ENCODE measurements around the gene HECW1.
"Not testable (repeated sequence)": the region's sequence is repeated elsewhere in the genome, so short reads cannot be mapped to it uniquely, and the experiment has no call there.

Gene HECW1

DNA sequence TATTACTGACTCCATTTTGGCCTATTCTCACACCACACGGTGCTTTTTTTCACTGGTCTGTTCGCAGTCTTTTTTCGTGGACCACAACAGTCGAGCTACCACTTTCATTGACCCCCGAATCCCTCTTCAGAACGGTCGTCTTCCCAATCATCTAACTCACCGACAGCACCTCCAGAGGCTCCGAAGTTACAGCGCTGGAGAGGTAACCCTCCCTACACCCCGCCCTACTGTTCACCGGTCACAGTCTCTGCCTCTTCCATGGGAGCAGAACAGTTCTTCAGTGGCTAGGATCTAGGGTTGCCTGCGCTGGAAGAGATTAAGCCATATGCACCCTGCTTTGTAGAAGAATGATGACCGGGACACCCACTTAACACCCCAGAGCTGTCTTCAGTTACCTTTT lies 367.1 kb downstream of the HECW1 start:
- DNase-seq: no peak

DNA sequence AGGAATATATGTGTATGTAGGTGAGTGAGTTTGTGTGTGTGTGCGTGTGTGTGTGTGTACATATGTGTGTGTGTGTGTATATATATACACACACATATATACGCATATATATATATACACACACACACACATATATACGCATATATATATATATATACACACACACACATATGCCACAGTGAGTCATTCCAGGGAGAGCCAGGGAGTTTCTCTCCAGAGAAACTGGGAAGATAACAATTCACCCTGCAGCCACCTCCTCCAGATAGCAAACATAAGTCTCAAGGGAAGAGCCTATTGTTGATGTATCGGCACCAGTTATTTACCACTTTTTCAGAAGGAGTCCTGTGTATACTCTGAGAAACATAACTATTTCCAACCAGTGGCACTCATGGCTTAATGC lies 368.1 kb downstream of the HECW1 start:
- DNase-seq: no peak

DNA sequence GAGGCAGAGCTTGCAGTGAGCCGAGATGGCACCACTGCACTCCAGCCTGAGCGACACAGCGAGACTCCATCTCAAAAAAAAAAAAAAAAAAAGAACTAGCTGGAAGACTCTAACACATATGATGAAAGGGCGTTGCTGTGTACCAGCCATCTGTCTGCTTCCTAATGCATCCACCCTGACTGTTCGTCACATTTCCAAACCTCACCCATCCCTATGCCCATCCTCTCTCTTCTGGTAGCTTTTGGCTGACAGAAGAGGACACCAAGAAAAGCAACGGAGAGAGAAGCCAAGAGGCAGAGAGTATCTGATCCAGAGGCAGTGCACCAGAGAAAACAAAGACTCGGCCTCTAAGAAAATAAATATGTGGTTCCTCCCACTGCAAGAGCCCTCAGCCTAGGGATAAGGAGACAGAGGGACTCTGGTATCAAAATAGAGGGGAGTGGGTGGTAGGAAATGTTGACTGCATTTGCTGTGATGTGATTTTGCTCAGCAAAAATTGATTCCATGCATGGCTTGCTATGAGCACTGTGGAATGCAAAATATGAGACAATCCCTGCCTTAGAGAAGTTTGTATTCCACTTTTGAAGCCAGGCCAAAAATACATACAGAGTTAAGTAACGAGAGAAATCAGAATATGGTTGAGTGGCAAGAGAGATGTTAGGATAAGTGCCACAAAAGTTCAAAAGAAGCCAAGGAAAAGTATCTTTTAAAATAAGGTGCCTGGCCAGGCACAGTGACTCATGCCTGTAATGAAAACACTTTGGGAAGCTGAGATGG lies 369.6 kb downstream of the HECW1 start:
- DNase-seq: no peak

DNA sequence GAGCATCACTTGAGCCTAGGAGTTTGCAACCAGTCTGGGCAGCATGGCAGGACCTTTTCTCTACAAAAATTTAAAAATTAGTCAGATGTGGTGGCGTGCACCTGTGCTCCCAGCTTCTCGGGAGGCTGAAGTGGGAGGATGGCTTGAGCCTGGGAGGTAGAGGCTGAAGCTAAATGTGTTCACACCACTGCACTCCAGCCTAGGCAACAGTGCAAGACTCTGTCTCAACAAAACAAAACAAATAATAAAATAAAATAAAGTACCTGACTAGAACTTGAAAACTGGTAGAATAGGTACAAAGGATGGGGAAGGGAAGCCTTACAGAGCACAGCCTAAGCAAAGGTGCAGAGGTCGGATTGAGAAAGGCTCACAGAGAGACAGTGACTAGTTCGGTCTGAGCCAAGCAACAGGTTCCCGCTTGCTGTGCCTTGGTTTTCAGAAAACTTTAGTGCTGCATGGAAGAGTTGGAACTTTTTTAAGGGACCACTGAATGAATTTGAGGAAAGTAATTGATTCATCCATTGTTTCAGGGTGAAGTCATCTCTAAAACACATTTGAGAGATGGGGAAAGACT lies 370.3 kb downstream of the HECW1 start:
- DNase-seq: no peak

DNA sequence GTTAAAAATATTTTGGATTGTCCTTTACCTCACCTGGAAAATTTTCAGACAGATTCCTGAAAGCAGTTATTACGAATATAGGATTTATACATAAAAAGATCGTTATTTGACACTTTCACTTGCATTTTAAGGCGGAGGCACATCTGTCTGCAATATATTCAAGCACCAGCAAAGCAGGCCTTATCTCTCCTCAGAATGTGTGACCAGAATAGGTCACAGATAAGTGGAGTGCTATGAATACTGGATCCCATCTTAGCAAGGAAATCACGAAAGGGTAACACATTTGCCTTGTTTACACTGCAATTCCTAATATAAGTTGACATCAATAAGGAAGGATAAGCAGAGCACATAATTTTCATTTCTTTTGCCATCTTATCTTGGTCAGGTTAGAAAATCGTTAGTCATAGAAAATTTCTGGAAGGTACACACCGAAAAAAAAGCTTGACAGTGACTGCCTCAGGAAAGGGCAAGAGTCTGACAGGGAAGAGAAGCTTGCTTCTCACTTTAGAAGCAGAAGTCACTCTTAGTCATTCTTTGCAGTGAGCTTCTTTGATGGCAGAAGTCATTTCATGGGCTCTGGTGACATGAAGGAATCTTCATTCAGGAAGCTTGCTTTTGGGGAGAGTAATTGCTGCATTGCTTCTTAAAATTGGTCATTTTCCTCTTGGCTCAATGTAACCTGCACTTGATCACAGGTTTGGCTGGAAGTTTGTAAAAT lies 372.4 kb downstream of the HECW1 start:
- no peak for DNase-seq

DNA sequence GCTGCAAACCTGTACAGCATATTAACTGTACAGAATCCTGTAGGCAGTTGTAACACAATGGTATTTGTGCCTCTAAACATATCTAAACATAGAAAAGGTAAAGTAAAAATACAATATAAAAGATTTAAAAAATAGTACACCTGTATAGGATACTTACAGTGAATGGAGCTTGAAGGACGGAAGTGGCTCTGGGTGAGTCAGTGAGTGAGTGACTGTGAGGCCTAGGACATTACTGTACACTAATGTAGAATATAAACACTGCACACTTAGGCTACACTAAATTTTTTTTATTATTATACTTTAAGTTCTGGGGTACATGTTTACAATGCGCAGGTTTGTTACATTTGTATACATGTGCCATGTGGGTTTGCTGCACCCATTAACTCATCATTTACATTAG lies 373.1 kb downstream of the HECW1 start:
- no peak for DNase-seq

DNA sequence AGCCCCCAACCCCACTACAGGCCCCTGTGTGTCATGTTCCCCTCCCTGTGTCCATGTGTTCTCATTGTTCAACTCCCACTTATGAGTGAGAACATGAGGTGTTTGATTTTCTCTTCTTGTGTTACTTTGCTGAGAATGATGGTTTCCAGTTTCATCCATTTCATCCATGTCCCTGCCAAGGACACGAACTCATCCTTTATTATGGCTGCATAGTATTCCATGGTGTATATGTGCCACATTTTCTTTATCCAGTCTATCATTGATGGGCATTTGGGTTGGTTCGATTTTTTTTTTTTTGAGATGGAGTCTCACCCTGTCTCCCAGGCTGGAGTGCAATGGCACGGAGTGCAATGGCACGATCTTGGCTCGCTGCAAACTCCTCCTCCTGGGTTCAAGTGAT lies 373.6 kb downstream of the HECW1 start:
- DNase-seq: not testable (repeated sequence)

DNA sequence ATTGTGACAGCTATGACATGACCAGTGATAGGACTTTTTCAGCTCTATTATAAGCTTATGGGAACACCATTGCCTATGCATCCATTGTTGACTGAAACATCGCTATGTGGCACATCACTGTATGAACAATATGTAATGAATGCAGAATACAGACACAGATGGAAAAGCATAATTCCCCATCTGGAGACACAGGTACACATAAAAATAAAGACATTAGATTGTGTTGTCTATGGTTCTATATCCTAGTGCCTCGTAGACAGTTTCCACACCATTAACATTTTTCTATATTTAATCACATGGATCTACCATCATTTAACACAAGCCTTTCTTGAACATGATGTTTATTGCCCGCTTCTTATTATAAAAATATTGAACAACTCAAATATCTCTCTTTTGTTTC lies 374.2 kb downstream of the HECW1 start:
- DNase-seq: no peak

DNA sequence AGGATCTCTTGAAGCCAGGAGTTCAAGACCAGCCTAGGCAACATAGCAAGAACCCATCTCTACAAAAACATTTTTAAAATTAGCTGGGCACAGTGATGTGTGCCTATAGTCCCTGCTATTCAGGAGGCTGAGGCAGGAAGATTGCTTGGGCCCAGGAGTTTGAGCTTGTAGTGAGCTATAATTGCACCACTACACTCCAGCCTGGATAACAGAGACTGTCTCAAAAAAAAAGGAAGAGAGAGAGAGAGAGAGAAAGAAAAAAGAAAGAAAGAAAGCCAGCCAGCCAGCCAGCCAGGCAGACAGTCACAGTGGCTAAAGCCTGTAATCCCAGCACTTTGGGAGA lies 375.3 kb downstream of the HECW1 start:
- no peak for DNase-seq

DNA sequence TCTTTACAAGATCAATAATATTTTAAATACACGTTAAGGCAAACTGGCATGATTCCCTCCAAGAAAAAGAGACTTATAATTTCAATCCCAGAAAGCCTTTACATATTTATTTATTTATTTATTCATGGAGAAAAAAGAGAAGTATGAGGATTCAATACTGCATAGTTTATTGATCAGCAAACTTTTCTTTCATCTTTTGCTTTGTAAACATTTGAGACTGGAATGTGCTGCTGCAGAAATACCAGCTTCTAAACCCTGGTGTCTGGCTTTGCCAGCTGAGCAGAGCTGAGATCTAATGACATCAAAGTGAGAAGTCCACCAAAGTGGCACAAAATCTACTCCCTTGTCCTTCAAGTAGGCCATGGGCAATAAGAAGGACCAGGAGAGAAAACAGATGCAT lies 376.8 kb downstream of the HECW1 start:
- DNase-seq: no peak

DNA sequence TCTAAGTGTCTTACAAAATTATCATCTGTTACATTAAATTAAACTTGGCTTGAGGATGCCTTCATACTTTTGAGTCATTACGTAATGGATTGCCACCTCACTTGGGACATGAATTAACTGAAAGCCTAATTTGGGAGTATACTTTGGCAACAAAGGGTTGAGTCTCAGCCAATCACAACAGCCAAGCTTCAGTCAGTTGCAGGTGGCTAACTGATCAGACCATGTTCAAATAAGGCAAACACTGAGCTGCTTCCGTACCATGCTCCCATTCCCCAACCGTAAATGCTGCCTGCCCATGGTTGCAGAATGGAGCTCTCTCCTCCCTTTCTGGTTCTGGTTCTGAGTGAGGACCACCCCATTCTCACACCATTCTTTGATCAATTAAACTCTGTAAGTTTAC lies 377.6 kb downstream of the HECW1 start:
- no peak for DNase-seq

DNA sequence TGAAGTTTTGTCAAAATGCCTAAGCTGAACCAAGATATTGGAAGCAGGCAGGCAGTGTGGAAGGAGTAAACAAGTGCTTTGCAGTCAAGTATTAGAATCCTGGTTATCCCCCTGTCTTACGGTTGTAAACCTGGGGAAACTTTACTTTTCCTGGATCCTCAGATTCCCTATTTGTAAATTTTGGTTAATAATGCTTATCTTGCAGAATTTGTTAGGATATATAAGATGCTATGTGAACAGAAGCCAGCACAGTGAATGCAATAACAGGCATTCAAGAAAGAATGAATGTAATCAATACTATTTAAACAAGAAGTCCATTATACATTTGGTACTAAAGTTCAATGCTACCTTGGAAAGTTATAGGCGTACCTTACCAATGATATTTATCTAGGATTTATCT lies 378.7 kb downstream of the HECW1 start:
- no peak for DNase-seq

DNA sequence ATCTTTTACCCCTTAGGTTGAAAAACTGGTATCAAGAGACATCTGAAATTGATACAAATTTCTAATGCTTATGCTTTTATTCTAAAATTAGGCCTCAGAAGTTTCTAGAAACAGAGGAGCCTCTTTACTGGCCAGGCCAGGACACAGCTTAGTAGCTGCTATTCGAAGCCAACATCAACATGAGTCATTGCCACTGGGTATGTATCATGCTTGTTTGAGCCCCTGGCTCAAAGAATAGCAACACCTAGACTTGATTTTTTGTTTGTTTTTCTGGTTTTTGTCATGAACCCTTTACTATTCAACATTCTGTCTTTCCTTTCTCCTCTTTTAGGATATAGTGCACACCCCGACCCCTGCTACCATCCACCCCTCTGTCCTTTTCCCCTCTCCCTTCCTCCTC lies 379.5 kb downstream of the HECW1 start:
- DNase-seq: no peak

DNA sequence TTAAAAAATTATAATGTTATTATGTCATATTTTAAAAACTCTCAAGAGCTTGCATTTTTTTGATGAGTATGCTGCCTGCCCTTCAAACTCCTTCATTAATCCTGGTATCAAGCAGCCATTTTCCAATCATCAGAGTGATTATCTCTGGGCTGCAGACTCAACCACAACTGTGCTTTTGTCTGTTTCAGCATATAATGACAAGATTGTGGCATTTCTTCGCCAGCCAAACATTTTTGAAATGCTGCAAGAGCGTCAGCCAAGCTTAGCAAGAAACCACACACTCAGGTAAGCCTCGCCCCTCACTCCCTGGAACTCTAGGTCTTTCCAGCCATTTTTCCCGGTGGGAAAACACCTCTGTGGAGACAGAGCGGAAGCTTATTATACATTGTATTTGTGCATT lies 380.4 kb downstream of the HECW1 start:
- DNase-seq: no peak

DNA sequence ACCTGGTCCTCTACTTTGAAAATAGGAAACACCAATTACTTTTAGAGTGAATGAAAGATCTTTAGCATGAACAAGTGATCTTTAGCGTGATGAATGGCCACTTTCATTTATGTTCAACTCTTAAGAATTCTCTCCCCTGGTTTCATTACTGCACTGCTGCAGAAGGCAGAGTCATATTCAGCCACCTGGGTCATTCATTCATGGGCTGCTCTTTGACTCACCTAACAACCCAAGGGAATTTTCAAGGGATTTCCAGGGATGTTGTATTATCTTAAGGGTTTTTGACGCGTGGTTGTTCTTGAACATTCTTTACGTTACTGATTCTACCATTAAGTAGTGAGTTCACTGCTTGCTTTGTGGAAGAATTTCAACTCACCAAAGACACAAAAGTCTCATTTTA lies 383.1 kb downstream of the HECW1 start:
- DNase-seq: no peak

DNA sequence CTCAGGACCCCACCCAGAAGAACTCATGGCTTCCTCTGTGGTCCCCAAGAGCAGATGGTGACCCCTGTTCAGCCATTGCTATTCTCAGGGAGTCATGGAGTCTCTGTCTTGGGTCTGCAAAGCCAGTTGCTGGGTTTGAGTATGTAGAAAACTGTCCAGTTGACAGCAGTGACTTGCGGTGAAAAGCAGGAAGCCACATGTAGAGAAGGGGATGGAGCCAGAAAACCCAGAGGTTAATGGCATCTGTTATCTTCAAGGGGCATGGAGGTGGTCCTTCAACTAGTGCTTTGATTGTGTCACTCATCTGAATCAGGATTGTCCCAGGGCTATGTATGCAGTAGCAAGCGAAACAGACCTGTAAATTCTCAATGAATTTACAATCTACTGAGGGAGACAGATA lies 384.1 kb downstream of the HECW1 start:
- no peak for DNase-seq

DNA sequence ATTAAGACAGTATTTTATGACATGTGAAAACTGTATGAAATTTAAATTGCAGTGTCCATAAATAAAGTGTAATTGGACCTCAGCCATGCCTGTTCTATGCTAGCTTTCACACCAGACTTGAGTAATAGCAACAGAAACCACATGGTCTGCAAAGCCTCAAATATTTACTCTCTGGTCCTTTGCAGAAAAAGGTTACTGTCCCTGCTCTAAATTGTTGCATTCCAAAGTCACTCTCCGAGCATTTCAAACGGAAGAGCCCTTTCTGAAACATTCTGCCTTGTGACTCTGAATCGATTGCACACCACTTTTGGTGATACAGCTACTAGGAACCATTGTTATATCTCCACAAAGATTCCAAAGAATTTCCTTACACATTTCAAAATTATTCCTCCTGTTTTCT lies 389.4 kb downstream of the HECW1 start:
- no peak for DNase-seq

DNA sequence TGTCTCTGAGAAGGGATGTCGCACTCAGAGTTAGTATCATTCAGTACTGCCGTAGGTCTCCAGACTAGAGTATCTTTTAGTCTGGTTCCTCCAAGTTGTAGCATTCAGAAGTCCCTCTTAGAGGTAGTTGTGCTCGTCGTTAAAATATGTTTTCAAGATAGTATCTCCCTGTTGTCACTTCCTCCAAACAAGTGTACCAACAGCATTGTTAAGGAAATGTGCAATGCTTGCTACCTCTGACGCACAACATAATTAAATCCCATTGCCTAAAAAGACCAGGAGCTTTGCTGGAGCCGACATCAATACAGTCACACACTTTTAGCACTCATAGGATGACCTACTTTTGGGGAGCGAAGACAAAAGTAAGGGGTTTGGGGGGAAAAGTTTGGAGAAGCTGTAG lies 390.5 kb downstream of the HECW1 start:
- DNase-seq: no peak

DNA sequence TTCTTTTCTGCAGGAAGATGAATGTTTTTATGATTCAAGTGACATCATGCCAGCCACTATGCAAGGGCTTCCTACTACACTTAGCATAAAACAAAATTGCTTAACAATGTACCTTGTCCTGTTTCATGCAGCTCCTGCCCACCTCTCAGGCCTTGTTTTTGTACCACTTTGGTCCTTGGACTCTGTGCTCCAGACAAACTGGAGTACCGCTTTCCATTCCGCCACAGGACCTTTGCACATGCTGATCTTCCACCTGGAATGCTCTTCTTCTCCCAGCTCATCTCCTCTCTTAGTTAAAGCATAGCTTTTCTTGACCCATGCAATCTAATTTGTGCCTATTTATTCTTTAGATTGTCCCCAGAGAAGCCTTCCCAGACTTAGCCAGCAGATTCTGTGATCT lies 393.0 kb downstream of the HECW1 start:
- DNase-seq: no peak

DNA sequence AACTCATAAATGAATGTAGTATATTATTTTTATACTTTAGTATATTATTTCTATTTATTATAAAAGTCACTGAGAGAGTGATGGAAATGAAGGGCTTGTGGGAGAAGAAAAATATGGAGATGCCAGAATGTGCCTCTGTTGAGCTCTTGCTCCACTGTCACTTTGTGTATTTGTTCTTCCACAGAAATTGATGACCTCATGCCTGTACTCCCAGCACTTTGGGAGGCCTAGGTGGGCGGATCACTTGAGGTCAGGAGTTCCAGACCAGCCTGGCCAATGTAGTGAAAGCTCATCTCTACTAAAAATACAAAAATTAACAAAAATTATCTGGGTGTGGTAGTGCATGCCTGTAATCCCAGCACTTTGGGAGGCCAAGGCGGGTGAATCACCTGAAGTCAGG lies 394.0 kb downstream of the HECW1 start:
- no peak for DNase-seq

DNA sequence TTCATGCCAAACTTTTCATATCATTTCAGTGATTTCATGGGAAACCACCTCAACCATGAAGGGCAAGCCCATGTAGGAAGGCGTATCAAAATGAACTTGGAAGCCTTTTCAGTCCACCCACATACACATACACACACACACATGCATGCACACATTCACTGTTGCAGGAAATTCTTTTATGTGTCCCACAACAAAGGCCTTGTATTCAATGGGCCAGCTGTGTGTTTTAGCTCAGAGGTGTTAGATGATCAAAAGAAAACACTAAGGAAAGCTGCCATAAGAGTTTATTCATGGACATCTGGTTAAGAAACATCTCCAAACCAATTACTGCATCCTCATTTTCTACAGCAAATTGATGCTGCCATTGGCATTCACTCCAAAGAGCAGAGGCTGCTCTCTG lies 396.0 kb downstream of the HECW1 start:
- DNase-seq: no peak

DNA sequence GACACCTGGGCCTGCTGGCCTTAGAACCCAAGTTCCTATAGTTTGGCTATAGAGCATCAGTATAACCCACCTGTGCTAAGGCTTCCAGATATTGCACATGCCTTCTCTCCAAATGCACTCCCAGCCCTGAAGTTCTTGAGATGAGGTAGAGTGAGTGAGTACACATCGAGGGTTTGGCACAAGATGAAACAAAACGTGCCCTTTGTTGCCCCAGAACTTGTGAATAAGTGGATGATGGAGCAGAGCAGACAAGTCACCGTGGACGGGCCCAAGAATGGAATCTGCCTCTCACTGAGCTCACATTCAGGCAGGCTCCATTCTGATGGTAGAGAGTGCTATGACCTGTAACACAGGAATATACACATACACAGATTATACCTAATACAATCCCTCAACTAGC lies 397.5 kb downstream of the HECW1 start:
- no peak for DNase-seq

DNA sequence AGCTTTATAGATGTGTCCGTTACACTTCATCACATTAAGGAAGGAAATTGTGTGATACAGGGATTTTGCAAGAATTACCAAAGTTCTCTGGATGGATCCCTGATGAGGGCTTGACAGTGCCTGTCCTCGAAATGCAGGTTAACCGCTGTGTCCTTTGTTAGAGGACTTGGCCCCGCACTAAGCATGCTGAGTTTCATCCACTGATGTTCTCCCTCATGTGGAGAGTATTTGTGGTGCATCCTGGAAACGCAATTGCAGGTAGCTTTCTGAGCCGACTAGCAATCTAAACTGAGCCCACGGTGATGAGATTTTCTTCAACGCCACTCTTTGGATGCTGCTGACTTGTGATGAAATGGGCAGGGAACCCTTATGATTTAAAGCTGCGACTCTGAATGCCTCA lies 398.6 kb downstream of the HECW1 start:
- no peak for DNase-seq

DNA sequence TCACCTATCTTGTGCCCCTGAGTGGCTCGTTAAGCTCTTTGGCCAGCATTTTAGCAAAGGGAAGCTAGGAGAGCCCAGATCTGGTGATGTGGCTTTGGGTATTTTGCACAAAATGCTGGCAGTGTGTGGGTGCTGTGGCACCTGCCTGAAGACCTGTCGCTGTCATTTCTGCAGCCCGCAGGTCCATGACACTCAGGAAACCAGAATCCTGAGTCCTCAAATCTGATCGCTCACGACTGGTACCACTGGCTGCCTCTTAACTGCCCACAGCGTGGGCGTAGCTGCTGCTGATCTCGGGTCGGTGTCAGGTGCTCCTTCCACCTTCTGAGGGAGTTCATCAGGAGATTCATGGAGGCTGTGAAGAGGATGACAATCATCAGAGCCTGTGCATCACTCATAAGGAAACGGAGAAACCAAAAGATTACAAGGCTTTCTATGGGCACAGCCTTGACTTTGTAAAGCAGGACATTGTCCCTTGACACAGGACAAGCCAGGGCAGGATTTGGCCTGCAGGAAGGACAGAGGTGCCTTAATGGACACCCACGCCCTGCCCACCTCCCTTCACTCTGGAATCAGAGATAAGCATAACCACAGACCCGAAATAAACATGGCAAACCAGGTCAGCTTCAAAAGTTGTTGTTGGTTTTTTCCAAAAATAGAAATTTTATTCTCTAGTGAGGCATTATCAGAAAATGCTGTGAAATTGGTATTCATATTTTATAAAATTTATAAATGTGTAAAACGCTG lies 399.5 kb downstream of the HECW1 start:
- DNase-seq: no peak

Measured in KG1 (cell line).